Stimulated activated CD8-positive, alpha-beta memory T cell treated with anti-CD3 and anti-CD28 coated beads, Interleukin-12 subunit alpha, Interleukin-12 subunit beta, amount 100 ng/mL, for 1 hour (primary cell): ENCODE data around the gene FGF6.

ENCODE experiments used
- DNase-seq: peaks from one replicate; pipeline ENCODE4 v3.0.0-alpha.2; 2020; ENCODE audit warnings: low read depth

FGF6 gene

GRCh38 chr12:4447151-4447550 is 1.5 kb upstream of the FGF6 start:
- no peak for DNase-seq

GRCh38 chr12:4446335-4446734 is 720 bp upstream of the FGF6 start:
- DNase-seq, result no peak

- no peak for DNase-seq
Measured at GRCh38 chr12:4444031-4444430, 1.6 kb downstream of the FGF6 start.

- DNase-seq, result no peak
Measured at GRCh38 chr12:4443616-4444015, 2.0 kb downstream of the FGF6 start.

- no peak for DNase-seq
Measured at GRCh38 chr12:4441355-4442335, 4.0 kb downstream of the FGF6 start.

GRCh38 chr12:4440187-4440941 is 5.3 kb downstream of the FGF6 start:
- DNase-seq, result no peak

- DNase-seq, result no peak
Measured at GRCh38 chr12:4439736-4440135, 5.9 kb downstream of the FGF6 start.

GRCh38 chr12:4438834-4439596 is 6.6 kb downstream of the FGF6 start:
- DNase-seq, result no peak

GRCh38 chr12:4435537-4435936 is 10.1 kb downstream of the FGF6 start:
- no peak for DNase-seq

- DNase-seq, result no peak
Measured at GRCh38 chr12:4434706-4435425, 10.7 kb downstream of the FGF6 start.

GRCh38 chr12:4434301-4434700 is 11.3 kb downstream of the FGF6 start:
- no peak for DNase-seq

GRCh38 chr12:4433745-4434058 is 11.9 kb downstream of the FGF6 start:
- no peak for DNase-seq

- DNase-seq, result no peak
Measured at GRCh38 chr12:4432878-4433744, 12.5 kb downstream of the FGF6 start.

GRCh38 chr12:4431866-4432265 is 13.7 kb downstream of the FGF6 start:
- no peak for DNase-seq

GRCh38 chr12:4431436-4431835 is 14.2 kb downstream of the FGF6 start:
- no peak for DNase-seq

- DNase-seq, result no peak
Measured at GRCh38 chr12:4424422-4424821, 21.2 kb downstream of the FGF6 start.

- no peak for DNase-seq
Measured at GRCh38 chr12:4423528-4424195, 22.0 kb downstream of the FGF6 start.

- no peak for DNase-seq
Measured at GRCh38 chr12:4422985-4423384, 22.6 kb downstream of the FGF6 start.

GRCh38 chr12:4421590-4422031 is 24.0 kb downstream of the FGF6 start:
- DNase-seq, result peak; percentile 3

GRCh38 chr12:4420138-4420670 is 25.4 kb downstream of the FGF6 start:
- DNase-seq, result no peak
